IMR-90 (cell line): Measurements from ENCODE around the gene UBE2N. TPM values are rescaled to one million over a fixed set of nuclear protein-coding genes. Genes with fewer than 3 reads are reported as not detected.
A peak's percentile ranks its signal among the peaks of the same experiment; 100 is the strongest.

Source experiments
- ATAC-seq: fragments of 200-7000 bp; cut with Tn5 transposase; 2 replicates; pipeline ENCODE4 v1.9.1; 2020; ENCODE audit warnings: low read depth, mild to moderate bottlenecking, moderate library complexity
- BruUV-seq: library from RNA; stranded (reverse); fragments of 400-500 nt; replicated peaks from 2 replicates; lab custom pipeline; 2021; lab: Mats Ljungman, UMichigan
- CTCF ChIA-PET: fragments of 300-600 bp; formaldehyde crosslinking; extraction: SDS; loops from one replicate; lab custom pipeline; 2021; ENCODE audit warnings: antibody characterized with exemption; lab: Yijun Ruan, JAX
- POLR2A ChIA-PET: fragments of 300-600 bp; sonication (Branson Sonifier 250); formaldehyde crosslinking; loops from one replicate; lab custom pipeline; 2022; ENCODE audit warnings: antibody characterized with exemption; ENCODE audit not compliant: unreplicated experiment; lab: Charles Lee
- DNase-seq: peaks from one replicate; pipeline ENCODE4 v3.0.0; 2013
- H2AFZ ChIP-seq: replicated peaks from 2 replicates; pipeline ENCODE3; 2013; ENCODE audit warnings: low read length, mild to moderate bottlenecking; ENCODE audit not compliant: poor library complexity
- H2AK5ac ChIP-seq: 2 replicates; pipeline ENCODE4 v1.6.1; 2013; ENCODE audit warnings: low read depth, low read length, inconsistent platforms
- H2AK9ac ChIP-seq: replicated peaks from 2 replicates; pipeline ENCODE3; 2013; ENCODE audit warnings: mild to moderate bottlenecking, low read depth, low read length, moderate library complexity; ENCODE audit not compliant: poor library complexity
- H2BK120ac ChIP-seq: 2 replicates; pipeline ENCODE4 v1.6.1; 2013; ENCODE audit warnings: low read depth, low read length, inconsistent platforms
- H2BK15ac ChIP-seq: 3 replicates; pipeline ENCODE4 v1.6.1; 2013; ENCODE audit warnings: low read depth, low read length, inconsistent platforms
- H2BK20ac ChIP-seq: 2 replicates; pipeline ENCODE4 v1.6.1; 2013; ENCODE audit warnings: low read depth, mild to moderate bottlenecking, inconsistent platforms, low read length, moderate library complexity
- H2BK5ac ChIP-seq: 2 replicates; pipeline ENCODE4 v1.6.1; 2013; ENCODE audit warnings: mild to moderate bottlenecking, low read depth, low read length, inconsistent platforms; ENCODE audit not compliant: poor library complexity, severe bottlenecking
- H3K14ac ChIP-seq: replicated peaks from 2 replicates; pipeline ENCODE4 v1.6.1; 2013; ENCODE audit warnings: low read depth, low read length, inconsistent platforms
- H3K18ac ChIP-seq: 2 replicates; pipeline ENCODE4 v1.6.1; 2013; ENCODE audit warnings: low read depth, low read length, control low read depth
- H3K23ac ChIP-seq: 2 replicates; pipeline ENCODE4 v1.6.1; 2013; ENCODE audit warnings: low read depth, low read length, inconsistent platforms
- H3K27ac ChIP-seq: 2 replicates; pipeline ENCODE4 v1.5.1; 2013; ENCODE audit warnings: mild to moderate bottlenecking, control low read depth, low read length; ENCODE audit not compliant: insufficient read depth
- H3K27me3 ChIP-seq: 2 replicates; pipeline ENCODE4 v1.6.1; 2013; ENCODE audit warnings: low read length; ENCODE audit not compliant: control insufficient read depth, insufficient read depth
- H3K36me3 ChIP-seq: 2 replicates; pipeline ENCODE4 v1.6.1; 2013; ENCODE audit warnings: low read length, mixed read lengths; ENCODE audit not compliant: control insufficient read depth, insufficient read depth
- H3K4ac ChIP-seq: 2 replicates; pipeline ENCODE4 v1.6.1; 2013; ENCODE audit warnings: low read depth, low read length, inconsistent platforms
- H3K4me1 ChIP-seq: 2 replicates; pipeline ENCODE4 v1.6.1; 2013; ENCODE audit warnings: low read length, mixed read lengths; ENCODE audit not compliant: control insufficient read depth, insufficient read depth
- H3K4me2 ChIP-seq: 2 replicates; pipeline ENCODE4 v1.6.1; 2013; ENCODE audit warnings: low read depth, mild to moderate bottlenecking, control low read depth, low read length, moderate library complexity
- H3K4me3 ChIP-seq: 2 replicates; pipeline ENCODE4 v1.5.1; 2013; ENCODE audit warnings: low read depth, mild to moderate bottlenecking, control low read depth, low read length, moderate library complexity; ENCODE audit not compliant: insufficient read depth
- H3K56ac ChIP-seq: 2 replicates; pipeline ENCODE4 v1.6.1; 2013; ENCODE audit warnings: low read length, inconsistent platforms; ENCODE audit not compliant: insufficient read depth; ENCODE audit errors: extremely low read depth
- H3K79me1 ChIP-seq, 2 experiments: 2 replicates each; pipeline ENCODE4 v1.6.1; 2013; ENCODE audit warnings: low read length in 2 of 2, inconsistent platforms in 1 of 2, low read depth in 1 of 2
- H3K9ac ChIP-seq: 2 replicates; pipeline ENCODE4 v1.6.1; 2013; ENCODE audit warnings: low read depth, low read length, control low read depth
- H3K9me1 ChIP-seq: 2 replicates; pipeline ENCODE4 v1.6.1; 2013; ENCODE audit warnings: low read length, inconsistent platforms; ENCODE audit not compliant: insufficient read depth
- H3K9me3 ChIP-seq: 2 replicates; pipeline ENCODE4 v1.6.1; 2013; ENCODE audit warnings: low read length; ENCODE audit not compliant: control insufficient read depth, insufficient read depth
- H4K20me1 ChIP-seq: 2 replicates; pipeline ENCODE4 v1.6.1; 2013; ENCODE audit warnings: low read length, inconsistent platforms; ENCODE audit not compliant: insufficient read depth
- H4K5ac ChIP-seq: 2 replicates; pipeline ENCODE4 v1.6.1; 2013; ENCODE audit warnings: mild to moderate bottlenecking, low read depth, low read length, control low read depth
- H4K8ac ChIP-seq, 2 experiments: 2 replicates each; pipeline ENCODE4 v1.6.1; 2013; ENCODE audit warnings: low read depth in 2 of 2, low read length in 2 of 2, control low read depth in 1 of 2, inconsistent platforms in 1 of 2
- H4K91ac ChIP-seq: 2 replicates; pipeline ENCODE4 v1.6.1; 2013; ENCODE audit warnings: low read depth, low read length, inconsistent platforms; ENCODE audit not compliant: insufficient read depth
- CEBPB ChIP-seq: IDR thresholded peaks from 2 replicates; pipeline ENCODE4 v1.6.1; 2012; ENCODE audit warnings: low read depth, low read length, improper control_type of control experiment
- MAFK ChIP-seq: IDR thresholded peaks from 2 replicates; pipeline ENCODE4 v1.6.1; 2012; ENCODE audit warnings: low read depth, low read length, improper control_type of control experiment
- WGBS, 2 experiments: methylation state at CpG; one replicate each; pipeline versions ENCODE4 v1.1.5 to v1.1.7; 2013; ENCODE audit warnings: missing lambda C conversion rate in 2 of 2; ENCODE audit not compliant: insufficient read length in 1 of 2; ENCODE audit errors: extremely low coverage in 2 of 2; 5-methylcytosine and 5-hydroxymethylcytosine counted together
- dilution Hi-C: fragments of 300-500 bp; cut with HindIII; formaldehyde crosslinking; loops from one replicate; pipeline ENCODE4 v1.14.3; 2018; ENCODE audit warnings: low sequenced_read_pairs; ENCODE audit not compliant: unreplicated experiment
- in situ Hi-C: fragments of 300-500 bp; cut with MboI; formaldehyde crosslinking; loops from 3 replicates; pipeline ENCODE4 v1.14.3; 2019; ENCODE audit warnings: low sequenced_read_pairs, inconsistent platforms, mixed read lengths
- intact Hi-C: fragments of 100-400 bp; cut with micrococcal nuclease; formaldehyde crosslinking; loops from 2 replicates; pipeline ENCODE4 v1.10.0; 2022
- polyA plus RNA-seq, 3 experiments: library from polyadenylated mRNA; depleted of rRNA; stranded (reverse); fragments of >200 nt; gene quantifications; 2 replicates each; pipeline ENCODE4 v1.2.3, GENCODE V29; 2012; ENCODE audit warnings: low replicate concordance in 1 of 3
- total RNA-seq: library from RNA; depleted of rRNA; stranded (reverse); fragments of >200 nt; gene quantifications from 2 replicates; pipeline ENCODE4 v1.2.3, GENCODE V29; 2012

The UBE2N gene
- total and polyA plus RNA-seq, 2 of the 4 experiments (the other 2 are of a cell fraction): 64.5 to 103 TPM

DNA sequence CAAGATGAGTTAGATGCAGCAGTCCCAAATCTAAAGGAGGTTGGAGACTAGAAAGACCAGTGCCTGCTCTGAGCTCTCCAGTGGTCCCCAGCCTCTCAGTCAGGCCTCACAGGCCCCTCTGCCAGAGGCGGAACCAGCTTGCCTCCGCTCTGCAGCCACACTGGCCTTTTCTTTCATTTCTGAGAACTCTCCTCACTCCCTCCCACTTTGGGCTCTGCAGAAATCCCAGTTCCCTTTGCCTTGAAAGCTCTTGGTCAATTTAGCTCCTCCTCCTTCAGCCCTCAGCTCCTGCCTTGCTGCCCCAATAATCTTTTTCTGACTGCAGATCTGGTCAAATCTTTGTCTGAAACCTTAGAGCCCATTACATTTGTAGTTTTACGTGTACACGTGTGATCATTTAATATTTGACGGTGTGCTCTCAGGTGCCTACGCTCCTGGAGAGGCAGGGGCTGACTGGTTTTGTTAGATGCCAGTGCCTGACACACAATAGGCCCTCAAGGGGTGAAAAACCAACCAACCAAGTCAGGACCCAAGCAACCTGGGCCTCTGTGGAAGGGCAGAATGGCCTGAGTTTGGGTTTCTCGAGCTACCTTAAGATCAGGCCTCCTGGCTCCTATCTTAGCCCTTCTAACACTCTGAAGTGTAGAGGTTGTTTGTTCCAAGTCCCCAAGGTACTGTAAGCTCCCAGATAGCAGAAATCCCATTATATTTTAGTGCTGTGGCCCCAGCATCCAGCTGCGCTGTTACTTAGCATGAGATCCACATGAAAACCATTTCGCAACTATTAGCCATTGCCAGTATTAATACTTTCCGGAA lies 65.1 kb downstream of the UBE2N start:
- dilution Hi-C loops: loop anchor here (25.0 kb wide), 1 partner anchor 389 kb away; no protein-coding TSS in a partner anchor
- peak overlapping the region; percentile 33 for H3K9ac ChIP-seq
- H2BK5ac ChIP-seq: peak overlapping the region; percentile 95
- peak overlapping the region; percentile 17; the same call in 1 of the 2 replicates for H2AK5ac ChIP-seq
- intact Hi-C loops: loop anchor here (1.0 to 5.0 kb wide), 3 partner anchors 134 to 249 kb away; no protein-coding TSS in a partner anchor
- no peaks in the 10 kb centered on the region for H3K27me3 ChIP-seq
- DNase-seq (peak; percentile 60), ATAC-seq (no peak)
- H3K4me2 ChIP-seq: peak overlapping the region; percentile 97
- peaks cover 0 to 25% of the 10 kb centered on the region in 2 experiments; a peak in 3 of 4 replicates for H3K79me1 ChIP-seq
- peak overlapping the region; percentile 16; the same call in 1 of the 2 replicates for H4K91ac ChIP-seq
- no TSS peak for BruUV-seq
- H3K14ac ChIP-seq: peak overlapping the region; percentile 58
- H4K8ac ChIP-seq: peak overlapping the region; percentile 48 to 88; a peak in 3 of 4 replicates
- TF ChIP-seq CEBPB (peak; percentile 90), MAFK (no peak)
- ChIA-PET POLR2A (no interaction called here), CTCF (no interaction called here)
- H2AK9ac ChIP-seq: peak overlapping the region; percentile 59
- peak overlapping the region; percentile 50 for H2BK120ac ChIP-seq
- in situ Hi-C loops: no loop called here
- 0 out of 3 replicates have a peak overlapping the region, but pooled peaks have one; percentile 4 for H2BK15ac ChIP-seq
- peak overlapping the region; percentile 70; the same call in 1 of the 2 replicates for H3K4me3 ChIP-seq
- H3K18ac ChIP-seq: peak overlapping the region; percentile 67
- no peak overlapping the region; the same call in 1 of the 2 replicates for H3K56ac ChIP-seq
- no peaks in the 10 kb centered on the region for H3K9me3 ChIP-seq
- peak overlapping the region; percentile 6; the same call in 1 of the 2 replicates for H2BK20ac ChIP-seq
- WGBS, 2 experiments: 44% methylated on average over 2 of the region's 10 CpGs; no CpG with 5 or more reads in 1 of the 2 experiments
- H2AFZ ChIP-seq: peak overlapping the region; percentile 90
- peak overlapping the region; percentile 91 for H3K23ac ChIP-seq
- peak overlapping the region; percentile 26 for H3K27ac ChIP-seq
- peaks cover 18% of the 10 kb centered on the region for H4K20me1 ChIP-seq
- no peaks in the 10 kb centered on the region for H3K36me3 ChIP-seq
- H4K5ac ChIP-seq: peak overlapping the region; percentile 58
- peaks cover 12% of the 10 kb centered on the region for H3K4me1 ChIP-seq
- H3K9me1 ChIP-seq: peaks cover 4% of the 10 kb centered on the region; the same call in 1 of the 2 replicates
- H3K4ac ChIP-seq: peak overlapping the region; percentile 57
